MG63 (cell line): ENCODE measurements around the gene HLA-DRB1. TPM values are rescaled to one million over a fixed set of nuclear protein-coding genes. Genes with fewer than 3 reads are reported as not detected.
"Not testable (repeated sequence)": the region's sequence is repeated elsewhere in the genome, so short reads cannot be mapped to it uniquely, and the experiment has no call there.

Source experiments
- DNase-seq: peaks from one replicate; pipeline ENCODE4 v3.0.0-alpha.2; 2020
- H3K27me3 ChIP-seq: fragments of 250-450 bp; sonication (Bioruptor Pico); 2 replicates; pipeline ENCODE4 v1.5.1; 2020; ENCODE audit warnings: mild to moderate bottlenecking, moderate library complexity
- H3K36me3 ChIP-seq: fragments of 250-450 bp; sonication (Bioruptor Pico); 2 replicates; pipeline ENCODE4 v1.5.1; 2020; ENCODE audit warnings: mild to moderate bottlenecking, moderate library complexity
- H3K4me3 ChIP-seq: fragments of 250-450 bp; sonication (Bioruptor Pico); 2 replicates; pipeline ENCODE4 v1.5.1; 2020; ENCODE audit warnings: mild to moderate bottlenecking, moderate library complexity
- H3K9me3 ChIP-seq: fragments of 250-450 bp; sonication (Bioruptor Pico); 2 replicates; pipeline ENCODE4 v1.5.1; 2020; ENCODE audit warnings: mild to moderate bottlenecking, moderate library complexity
- total RNA-seq: library from RNA; depleted of rRNA; stranded (reverse); fragments of >200 nt; shearing (Covaris generic); gene quantifications from 2 replicates; pipeline ENCODE4 v1.2.3, GENCODE V29; 2014; ENCODE audit warnings: low replicate concordance

HLA-DRB1 gene
- total RNA-seq, 1 experiment from 2014 or later: not detected

GRCh38 chr6:32581315-32582095, 8.1 kb downstream of the HLA-DRB1 start:
- H3K9me3 ChIP-seq: no peaks in the 10 kb centered on the region
- H3K4me3 ChIP-seq: no peak overlapping the region
- no peak for DNase-seq
- no peaks in the 10 kb centered on the region for H3K36me3 ChIP-seq
- H3K27me3 ChIP-seq: no peaks in the 10 kb centered on the region

GRCh38 chr6:32580593-32580992, 9.1 kb downstream of the HLA-DRB1 start:
- no peak for DNase-seq
- Histone ChIP-seq H3K27me3 (no peaks in the 10 kb centered on the region), H3K4me3 (no peak overlapping the region), H3K9me3 (no peaks in the 10 kb centered on the region), H3K36me3 (no peaks in the 10 kb centered on the region)

DNA sequence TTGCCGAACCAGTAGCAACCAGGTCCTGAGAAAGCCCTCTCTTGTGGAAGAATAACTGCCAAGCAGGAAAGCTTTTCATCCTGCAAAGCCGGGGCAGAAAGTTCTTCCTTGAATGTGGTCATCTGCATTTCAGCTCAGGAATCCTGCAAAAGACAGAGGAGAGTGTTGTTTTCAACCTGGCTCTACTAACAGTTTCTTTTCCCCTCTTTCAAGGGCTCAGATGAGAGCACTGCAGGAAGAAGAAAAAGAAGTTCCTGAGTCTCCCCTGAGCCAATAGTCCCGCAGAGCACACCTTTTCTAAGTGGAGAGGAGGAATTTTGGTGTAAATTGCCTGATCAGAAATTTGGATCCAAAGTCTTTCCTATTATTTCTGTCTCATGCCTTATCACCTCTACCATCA, 10.7 kb downstream of the HLA-DRB1 start:
- no peak for DNase-seq
- no peak overlapping the region for H3K4me3 ChIP-seq
- no peaks in the 10 kb centered on the region for H3K36me3 ChIP-seq
- H3K9me3 ChIP-seq: no peaks in the 10 kb centered on the region
- H3K27me3 ChIP-seq: no peaks in the 10 kb centered on the region

DNA sequence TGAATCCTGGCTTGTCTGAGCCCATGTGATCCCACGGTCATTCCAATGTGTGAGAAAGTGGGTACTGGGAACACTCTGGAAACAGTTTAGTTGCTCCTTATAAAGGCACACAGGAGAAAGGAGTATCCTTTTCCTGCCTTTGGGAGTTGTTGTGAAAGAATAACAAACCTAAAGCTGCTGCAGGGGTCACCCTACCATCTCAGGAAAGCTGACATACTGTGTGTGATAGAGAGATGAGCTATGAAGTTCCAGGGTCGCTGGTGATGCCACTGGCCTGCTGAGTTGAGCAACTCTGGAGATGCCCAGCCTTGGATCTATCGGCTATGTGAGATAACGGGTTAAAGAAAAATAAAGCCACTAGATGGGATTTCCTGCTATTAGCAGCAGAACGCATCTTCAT, 12.2 kb downstream of the HLA-DRB1 start:
- not testable (repeated sequence) for H3K4me3 ChIP-seq, DNase-seq, H3K36me3 ChIP-seq, H3K9me3 ChIP-seq, H3K27me3 ChIP-seq

- no peaks in the 10 kb centered on the region for H3K36me3 ChIP-seq
- H3K9me3 ChIP-seq: no peaks in the 10 kb centered on the region
- no peak overlapping the region for H3K4me3 ChIP-seq
- no peaks in the 10 kb centered on the region for H3K27me3 ChIP-seq
- no peak for DNase-seq
These were observed 13.4 kb downstream of the HLA-DRB1 start for GRCh38 chr6:32576250-32576649.

- no peaks in the 10 kb centered on the region for H3K9me3 ChIP-seq
- H3K27me3 ChIP-seq: no peaks in the 10 kb centered on the region
- no peaks in the 10 kb centered on the region for H3K36me3 ChIP-seq
- H3K4me3 ChIP-seq: no peak overlapping the region
- no peak for DNase-seq
These were observed 19.2 kb downstream of the HLA-DRB1 start for GRCh38 chr6:32570363-32570905.

- no peak for DNase-seq
- Histone ChIP-seq H3K36me3 (no peaks in the 10 kb centered on the region), H3K27me3 (no peaks in the 10 kb centered on the region), H3K4me3 (no peak overlapping the region), H3K9me3 (no peaks in the 10 kb centered on the region)
These were observed 21.1 kb downstream of the HLA-DRB1 start for GRCh38 chr6:32568561-32568960.

GRCh38 chr6:32566957-32567356, 22.7 kb downstream of the HLA-DRB1 start:
- H3K9me3 ChIP-seq: no peaks in the 10 kb centered on the region
- no peaks in the 10 kb centered on the region for H3K27me3 ChIP-seq
- no peaks in the 10 kb centered on the region for H3K36me3 ChIP-seq
- no peak overlapping the region for H3K4me3 ChIP-seq
- no peak for DNase-seq

- Histone ChIP-seq H3K27me3 (no peaks in the 10 kb centered on the region), H3K36me3 (no peaks in the 10 kb centered on the region), H3K9me3 (no peaks in the 10 kb centered on the region), H3K4me3 (no peak overlapping the region)
- DNase-seq: no peak
These were observed 24.1 kb downstream of the HLA-DRB1 start for GRCh38 chr6:32565511-32565910.

DNA sequence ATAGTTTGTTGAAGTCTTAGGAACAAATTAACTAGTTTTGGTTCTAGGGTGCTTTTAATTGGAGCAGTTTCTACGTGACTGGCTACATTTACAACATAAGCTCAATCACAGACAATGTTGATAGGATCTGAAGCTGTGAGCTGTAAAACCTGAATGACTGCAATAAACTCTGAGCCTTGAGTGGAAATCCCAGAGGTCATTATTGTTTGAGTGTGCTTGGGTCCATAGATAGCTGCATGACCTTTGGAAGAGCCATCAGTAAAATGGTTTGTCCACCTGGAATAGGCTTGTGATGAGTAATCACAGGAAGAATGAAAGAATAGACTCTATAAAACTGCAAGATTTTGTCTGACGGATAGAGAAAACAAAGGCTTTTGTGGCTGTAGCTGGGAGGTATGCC, 26.7 kb downstream of the HLA-DRB1 start:
- no peak for DNase-seq
- H3K9me3 ChIP-seq: no peaks in the 10 kb centered on the region
- H3K27me3 ChIP-seq: no peaks in the 10 kb centered on the region
- no peak overlapping the region for H3K4me3 ChIP-seq
- no peaks in the 10 kb centered on the region for H3K36me3 ChIP-seq

GRCh38 chr6:32559747-32560146, 29.9 kb downstream of the HLA-DRB1 start:
- Histone ChIP-seq H3K27me3 (no peaks in the 10 kb centered on the region), H3K9me3 (no peaks in the 10 kb centered on the region), H3K36me3 (no peaks in the 10 kb centered on the region)

DNA sequence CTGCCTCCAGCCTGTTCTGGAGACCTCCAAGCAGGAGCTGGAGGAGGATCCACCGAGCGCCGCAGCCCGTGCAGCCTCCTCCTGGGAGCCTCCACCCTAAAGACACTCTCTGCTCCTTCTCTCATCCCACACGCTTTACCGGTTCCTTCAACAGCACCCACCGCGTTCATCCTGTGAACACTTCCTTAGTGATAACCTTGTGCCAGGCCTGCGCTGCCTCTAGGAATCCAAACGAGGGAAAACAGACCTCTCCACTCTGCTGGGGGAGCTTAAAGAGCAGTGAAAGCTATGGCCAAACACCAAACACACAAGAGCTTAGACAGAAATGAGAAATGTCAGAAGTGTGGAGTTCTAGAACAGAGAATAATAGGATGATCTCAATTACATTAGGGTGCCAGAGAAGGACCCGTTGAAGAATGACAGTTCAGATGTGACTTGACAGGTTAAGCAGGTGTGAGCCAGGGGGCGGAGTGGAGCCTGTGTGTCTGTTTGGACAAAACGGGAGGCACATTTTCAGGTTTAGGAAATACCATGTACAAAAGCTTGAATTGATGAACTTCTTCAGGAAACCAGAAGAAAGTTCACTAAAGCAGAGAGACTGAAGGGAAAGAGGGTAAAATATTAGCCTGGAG, 31.1 kb downstream of the HLA-DRB1 start:
- no peak for DNase-seq
- no peak overlapping the region for H3K4me3 ChIP-seq
- H3K27me3 ChIP-seq: no peaks in the 10 kb centered on the region
- H3K36me3 ChIP-seq: no peaks in the 10 kb centered on the region
- no peaks in the 10 kb centered on the region for H3K9me3 ChIP-seq

More at GRCh38 chr6:32559747-32560146, 29.9 kb downstream of the HLA-DRB1 start:
- DNase-seq: no peak
- H3K4me3 ChIP-seq: no peak overlapping the region

- H3K27me3 ChIP-seq: no peaks in the 10 kb centered on the region
These were observed 35.3 kb downstream of the HLA-DRB1 start for GRCh38 chr6:32554116-32554965.

GRCh38 chr6:32553037-32553742, 36.5 kb downstream of the HLA-DRB1 start:
- DNase-seq: no peak
- H3K9me3 ChIP-seq: no peaks in the 10 kb centered on the region
- H3K4me3 ChIP-seq: no peak overlapping the region
- no peaks in the 10 kb centered on the region for H3K27me3 ChIP-seq
- no peaks in the 10 kb centered on the region for H3K36me3 ChIP-seq

More at GRCh38 chr6:32554116-32554965, 35.3 kb downstream of the HLA-DRB1 start:
- no peaks in the 10 kb centered on the region for H3K36me3 ChIP-seq
- H3K9me3 ChIP-seq: no peaks in the 10 kb centered on the region
- no peak overlapping the region for H3K4me3 ChIP-seq
- DNase-seq: no peak

DNA sequence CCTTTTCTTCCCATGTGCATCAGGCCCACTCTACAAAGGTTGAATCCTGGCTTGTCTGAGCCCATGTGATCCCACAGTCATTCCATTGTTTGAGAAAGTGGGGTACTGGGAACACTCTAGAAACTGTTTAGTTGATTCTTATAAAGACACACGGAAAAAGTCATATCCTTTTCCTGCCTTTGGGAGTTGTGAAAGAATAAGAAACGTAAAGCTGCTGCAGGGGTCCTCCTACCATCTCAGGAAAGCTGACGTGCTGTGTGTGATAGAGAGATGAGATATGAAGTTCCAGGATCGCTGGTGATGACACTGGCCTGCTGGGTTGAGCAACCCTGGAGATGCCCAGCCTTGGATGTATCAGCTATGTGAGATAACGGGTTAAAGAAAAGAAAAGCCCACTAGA, 38.2 kb downstream of the HLA-DRB1 start:
- H3K36me3 ChIP-seq: no peaks in the 10 kb centered on the region
- no peaks in the 10 kb centered on the region for H3K27me3 ChIP-seq
- no peak for DNase-seq
- no peaks in the 10 kb centered on the region for H3K9me3 ChIP-seq
- no peak overlapping the region for H3K4me3 ChIP-seq

GRCh38 chr6:32539839-32540238, 49.8 kb downstream of the HLA-DRB1 start:
- no peaks in the 10 kb centered on the region for H3K36me3 ChIP-seq
- no peak for DNase-seq
- no peak overlapping the region for H3K4me3 ChIP-seq
- H3K9me3 ChIP-seq: no peaks in the 10 kb centered on the region
- H3K27me3 ChIP-seq: no peaks in the 10 kb centered on the region
